Activated CD4-positive, alpha-beta T cell treated with anti-CD3 and anti-CD28 coated beads, Interleukin-2, amount 50 U/mL, for 16 hours (primary cell): ENCODE results near the gene DNMBP.
"Not testable (repeated sequence)": the region's sequence is repeated elsewhere in the genome, so short reads cannot be mapped to it uniquely, and the experiment has no call there.

Experiments used
- DNase-seq: peaks from one replicate; pipeline ENCODE4 v3.0.0-alpha.2; 2020

Gene DNMBP

DNA sequence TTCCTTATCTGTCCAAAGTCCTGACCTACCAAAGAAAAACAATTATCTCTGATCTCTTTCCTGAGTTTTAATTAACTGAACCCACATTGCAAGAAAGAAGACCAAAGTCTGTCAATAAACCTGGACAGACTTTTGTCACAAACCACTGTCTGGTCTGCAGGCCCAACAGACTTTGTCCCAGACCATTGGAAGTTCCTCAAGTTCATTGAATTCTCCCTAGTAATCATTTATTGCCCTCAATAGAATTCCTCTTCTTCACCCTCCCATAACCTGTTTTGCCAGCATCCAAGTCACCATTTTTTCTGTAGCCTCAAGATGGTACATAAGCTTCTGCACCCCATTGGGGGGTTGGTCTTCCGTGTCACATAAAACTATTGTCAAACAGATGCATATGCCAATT is 3.9 kb upstream of the DNMBP start:
- DNase-seq, result no peak

DNA sequence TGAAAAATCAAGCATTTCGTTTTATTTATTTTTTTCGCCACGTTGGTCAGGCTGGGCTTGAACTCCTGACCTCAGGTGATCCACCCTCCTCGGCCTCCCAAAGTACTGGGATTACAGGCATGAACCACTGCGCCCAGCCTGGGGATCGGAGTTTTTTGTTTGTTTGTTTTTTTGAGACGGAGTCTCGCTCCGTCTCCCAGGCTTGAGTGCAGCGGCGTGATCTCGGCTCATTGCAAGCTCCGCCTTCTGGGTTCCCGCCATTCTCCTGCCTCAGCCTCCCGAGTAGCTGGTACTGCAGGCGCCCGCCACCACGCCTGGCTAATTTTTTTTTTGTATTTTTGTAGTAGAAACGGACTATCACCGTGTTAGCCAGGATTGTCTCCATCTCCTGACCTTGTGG is 2.2 kb upstream of the DNMBP start:
- DNase-seq, result not testable (repeated sequence)

DNA sequence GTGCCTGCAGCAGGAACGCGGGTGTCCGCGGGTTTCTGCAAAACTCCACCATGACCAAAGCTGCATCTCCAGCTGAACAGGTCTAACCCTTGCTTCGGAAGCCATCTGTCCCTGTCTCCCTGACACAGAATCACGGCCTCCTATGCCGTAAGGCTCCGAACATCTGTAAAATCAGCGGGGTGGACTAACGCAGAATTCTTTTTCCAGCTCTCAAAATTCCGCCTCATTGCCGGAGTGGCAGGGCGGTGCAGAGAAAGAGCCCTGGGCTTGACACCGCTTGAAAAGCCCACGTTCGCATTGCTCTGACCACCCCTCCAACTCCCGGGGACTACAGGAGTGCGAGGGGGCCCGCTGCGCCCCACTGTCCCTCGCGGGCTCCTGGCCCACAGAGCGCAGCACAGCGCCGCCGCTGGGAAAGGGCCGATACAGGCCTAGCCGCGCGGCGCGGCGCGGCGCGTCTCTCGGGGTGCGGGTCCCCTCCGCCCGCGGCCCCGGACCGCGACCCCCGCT is 409 bp downstream of the DNMBP start:
- no peak for DNase-seq

DNA sequence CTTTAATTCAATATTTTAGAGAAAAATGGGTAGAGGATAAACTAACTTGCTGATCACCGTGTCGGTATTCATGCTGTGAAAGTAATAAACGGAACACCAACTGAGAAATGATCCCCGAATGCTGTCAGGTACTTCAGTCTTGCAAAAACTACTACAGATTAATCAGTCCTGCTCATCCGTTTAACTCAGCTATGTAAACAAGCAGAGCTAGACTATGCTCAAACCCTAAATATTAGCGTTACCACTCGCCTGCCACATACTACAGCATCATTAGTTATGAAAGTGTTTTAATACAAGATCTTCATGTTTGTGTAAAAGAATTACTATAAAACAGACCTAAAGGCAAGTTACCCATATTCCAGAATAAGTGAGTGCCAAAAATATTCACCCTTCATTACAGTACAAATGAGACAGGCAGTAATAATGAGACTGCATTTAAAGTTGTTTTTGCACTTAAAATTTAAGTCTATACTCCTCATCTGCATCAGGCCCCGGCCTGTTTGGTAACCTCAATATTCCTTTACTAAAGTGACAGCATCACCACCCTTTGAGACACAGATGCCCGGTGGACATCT is 952 bp downstream of the DNMBP start:
- no peak for DNase-seq

DNA sequence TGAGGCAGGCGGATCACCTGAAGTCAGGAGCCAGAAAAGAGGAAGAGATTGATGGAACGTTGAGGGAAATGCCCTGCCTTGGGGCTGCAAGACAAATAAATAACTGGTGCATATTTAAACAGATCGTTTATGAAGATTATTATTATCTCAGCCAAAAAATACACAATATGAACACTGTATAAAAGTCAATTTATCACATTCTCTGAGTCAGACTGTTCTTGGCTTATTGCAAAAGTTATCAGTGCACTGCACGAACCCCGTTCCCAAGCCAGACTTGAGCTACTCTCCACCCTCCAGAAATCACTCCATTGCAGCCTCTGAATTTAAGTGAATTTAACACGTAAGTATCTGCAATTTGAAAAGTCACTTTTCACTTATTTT is 1.6 kb downstream of the DNMBP start:
- DNase-seq, result no peak

DNA sequence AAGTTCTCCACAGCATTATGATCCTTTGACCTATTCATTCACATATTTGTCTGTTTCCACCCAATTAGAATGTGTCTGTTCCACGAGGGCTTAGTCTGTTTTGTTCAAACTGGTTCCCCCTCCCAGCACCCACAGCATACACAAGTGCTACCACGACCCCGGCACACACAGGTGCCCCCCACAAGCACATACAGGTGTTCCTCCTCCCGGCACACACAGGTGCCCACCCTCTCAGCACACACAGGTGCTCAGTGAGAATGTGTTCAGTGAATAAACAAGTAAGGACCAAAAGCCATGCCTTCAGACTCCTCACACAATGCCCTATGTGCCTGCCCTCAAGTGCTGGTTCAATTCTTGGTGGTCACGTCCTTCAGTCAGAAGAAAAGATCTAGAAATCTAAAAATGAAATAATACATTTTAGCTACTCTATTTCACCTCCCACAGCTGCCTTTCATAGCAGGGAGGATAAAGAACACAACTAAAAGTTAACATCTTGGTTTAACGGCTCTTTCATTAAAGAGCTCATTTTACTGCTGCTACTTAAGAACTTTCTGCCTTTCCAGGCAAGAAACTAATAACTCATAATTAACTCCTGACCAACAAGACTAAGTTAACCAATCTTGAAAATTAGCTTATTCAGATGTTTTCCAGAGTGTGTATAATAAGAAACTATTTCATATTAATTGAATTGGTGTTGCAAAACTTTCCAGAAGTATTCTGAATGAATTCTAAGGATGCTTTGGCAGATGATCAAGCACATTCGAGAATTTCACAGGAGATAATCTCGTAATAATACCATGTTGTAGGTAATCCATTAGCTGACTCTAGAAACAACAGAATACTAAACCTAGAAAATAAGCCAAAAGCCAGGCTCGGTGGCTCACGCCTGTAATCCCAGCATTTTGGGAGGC is 2.3 kb downstream of the DNMBP start:
- no peak for DNase-seq

DNA sequence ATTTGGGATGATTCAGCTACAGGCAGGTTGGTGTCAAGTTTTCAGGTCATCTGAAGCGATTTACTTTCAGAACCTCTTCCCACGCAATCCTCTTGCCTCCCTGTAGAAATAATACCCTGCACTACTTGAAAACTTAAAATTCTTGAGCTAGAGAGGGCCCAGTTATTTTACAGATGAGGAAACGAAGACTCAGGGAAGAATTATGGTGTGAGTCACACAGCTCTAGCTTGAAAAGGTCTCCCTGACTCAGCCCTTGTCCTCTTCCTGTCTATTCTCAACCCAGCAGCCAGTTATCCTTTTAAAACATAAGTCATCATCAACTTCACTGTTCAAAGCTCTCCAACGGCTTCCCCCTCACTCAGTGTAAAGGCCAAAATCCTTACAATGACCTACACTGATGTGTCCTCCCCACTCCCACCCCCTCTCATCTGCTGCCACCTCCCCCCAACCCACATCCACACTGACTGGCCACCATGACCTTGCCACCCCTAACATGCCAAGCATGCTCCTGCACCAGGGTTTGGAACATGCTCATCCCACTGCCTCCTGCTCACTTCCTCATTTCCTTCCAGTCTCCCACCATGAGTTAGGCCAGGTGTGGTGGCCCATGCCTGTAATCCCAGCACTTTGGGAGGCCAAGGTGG is 3.4 kb downstream of the DNMBP start:
- DNase-seq, result peak; percentile 43

DNA sequence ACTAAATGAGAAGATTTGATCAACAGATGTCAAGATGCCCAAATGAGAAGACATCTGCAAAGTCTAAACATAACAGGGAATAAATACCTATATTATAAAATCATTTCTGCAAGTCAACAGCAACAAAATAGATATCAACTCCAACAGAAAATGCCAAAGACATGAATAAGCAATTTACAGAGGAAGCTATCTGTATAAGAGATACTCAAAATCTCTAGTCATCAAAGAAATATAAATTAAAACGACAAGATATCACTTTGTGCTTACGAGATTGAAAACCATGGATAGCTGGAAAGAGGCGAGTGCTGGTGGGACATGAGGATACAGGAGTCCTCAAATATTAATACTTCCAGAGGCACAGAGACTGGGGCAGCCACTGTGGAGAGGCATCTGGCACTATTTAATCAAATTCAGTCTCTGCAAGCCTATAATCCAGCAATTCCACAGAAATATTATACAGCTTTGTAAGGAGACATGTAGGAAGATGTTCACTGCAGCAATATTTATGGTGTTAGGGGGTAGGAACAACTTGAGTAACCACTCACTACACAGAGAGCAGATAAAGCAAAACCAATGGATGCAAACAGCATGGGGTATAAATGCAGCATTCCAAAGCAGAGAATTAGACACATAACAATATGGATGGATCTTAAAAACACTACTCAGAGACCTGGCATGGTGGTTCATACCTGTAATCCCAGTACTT is 4.8 kb downstream of the DNMBP start:
- DNase-seq, result no peak

DNA sequence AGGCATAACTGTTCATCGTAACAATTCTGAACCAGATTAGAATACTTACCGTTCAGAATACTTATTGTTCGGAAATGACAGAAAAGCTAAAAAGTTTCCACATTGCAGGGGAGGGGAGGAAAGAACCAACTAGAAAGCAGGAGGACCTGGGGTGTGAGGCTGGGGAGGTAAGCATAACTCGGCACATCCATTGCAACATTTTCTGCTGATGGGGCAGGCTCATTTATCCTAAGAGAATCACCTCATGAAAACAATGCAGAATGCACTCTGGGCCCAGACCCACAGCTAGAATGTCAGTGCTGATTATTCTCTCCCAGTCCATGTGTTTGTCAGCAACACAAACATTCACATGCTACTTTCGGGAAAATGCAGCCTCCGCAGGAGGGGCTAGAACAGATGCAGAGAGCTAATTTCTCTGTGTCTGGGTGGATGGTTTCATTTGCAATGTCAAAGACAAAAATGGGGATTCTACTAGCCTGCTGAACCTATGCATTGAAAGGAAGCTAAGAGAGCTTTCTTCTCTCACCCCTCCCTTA is 9.6 kb downstream of the DNMBP start:
- no peak for DNase-seq

DNA sequence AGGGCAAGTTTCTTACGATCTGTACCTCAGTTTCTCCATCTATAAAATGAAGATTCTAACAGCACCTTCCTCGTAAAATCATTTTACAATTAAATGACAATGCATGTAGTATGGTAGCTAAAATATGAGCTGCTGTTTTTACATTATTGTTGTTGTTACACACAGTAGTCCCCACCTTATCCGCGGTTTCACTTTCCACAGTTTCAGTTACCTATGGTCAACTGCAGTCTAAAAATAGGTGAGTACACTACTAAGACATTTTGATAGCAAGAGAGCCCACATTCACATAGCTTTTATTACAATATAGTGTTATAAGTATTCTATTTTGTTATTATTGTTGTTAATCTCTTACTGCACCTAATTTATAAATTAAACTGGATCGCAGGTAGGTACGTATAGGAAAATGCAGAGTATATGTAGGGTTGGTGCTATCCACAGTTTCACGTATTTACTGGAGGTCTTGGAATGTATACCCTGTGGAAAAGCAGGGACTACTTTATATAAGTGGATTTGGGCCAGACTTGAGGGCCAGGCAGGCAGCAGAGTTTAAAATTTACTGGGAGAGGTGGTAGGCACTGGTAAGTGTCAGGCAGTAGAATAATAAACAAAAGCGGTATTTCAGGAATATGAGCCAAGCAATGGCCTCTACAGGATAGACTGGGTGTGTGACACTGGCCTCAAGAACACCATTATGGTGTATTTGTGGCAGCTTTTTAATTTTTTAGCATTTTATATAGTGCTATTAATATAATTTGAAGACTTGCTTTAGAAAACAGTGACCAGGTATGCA is 10.2 kb downstream of the DNMBP start:
- DNase-seq, result no peak

DNA sequence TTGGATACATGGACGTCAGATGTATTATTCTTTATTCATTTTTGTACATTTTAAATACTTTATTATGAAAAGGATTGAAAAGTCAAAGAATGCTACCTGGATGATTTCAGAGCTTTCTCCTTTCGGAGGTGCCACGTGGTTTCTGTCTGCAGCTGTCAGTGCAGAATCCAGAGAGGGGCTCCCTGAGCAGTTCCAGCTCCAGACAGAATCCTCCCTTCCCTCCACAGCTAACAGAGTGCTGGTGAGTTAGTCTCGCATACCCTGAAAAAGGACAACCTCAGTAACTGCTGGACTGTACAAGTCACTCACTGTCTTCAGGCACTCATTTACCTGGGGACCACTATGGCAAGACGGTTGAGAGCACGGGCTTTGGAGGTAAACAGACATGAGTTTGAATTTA is 10.9 kb downstream of the DNMBP start:
- DNase-seq, result no peak

DNA sequence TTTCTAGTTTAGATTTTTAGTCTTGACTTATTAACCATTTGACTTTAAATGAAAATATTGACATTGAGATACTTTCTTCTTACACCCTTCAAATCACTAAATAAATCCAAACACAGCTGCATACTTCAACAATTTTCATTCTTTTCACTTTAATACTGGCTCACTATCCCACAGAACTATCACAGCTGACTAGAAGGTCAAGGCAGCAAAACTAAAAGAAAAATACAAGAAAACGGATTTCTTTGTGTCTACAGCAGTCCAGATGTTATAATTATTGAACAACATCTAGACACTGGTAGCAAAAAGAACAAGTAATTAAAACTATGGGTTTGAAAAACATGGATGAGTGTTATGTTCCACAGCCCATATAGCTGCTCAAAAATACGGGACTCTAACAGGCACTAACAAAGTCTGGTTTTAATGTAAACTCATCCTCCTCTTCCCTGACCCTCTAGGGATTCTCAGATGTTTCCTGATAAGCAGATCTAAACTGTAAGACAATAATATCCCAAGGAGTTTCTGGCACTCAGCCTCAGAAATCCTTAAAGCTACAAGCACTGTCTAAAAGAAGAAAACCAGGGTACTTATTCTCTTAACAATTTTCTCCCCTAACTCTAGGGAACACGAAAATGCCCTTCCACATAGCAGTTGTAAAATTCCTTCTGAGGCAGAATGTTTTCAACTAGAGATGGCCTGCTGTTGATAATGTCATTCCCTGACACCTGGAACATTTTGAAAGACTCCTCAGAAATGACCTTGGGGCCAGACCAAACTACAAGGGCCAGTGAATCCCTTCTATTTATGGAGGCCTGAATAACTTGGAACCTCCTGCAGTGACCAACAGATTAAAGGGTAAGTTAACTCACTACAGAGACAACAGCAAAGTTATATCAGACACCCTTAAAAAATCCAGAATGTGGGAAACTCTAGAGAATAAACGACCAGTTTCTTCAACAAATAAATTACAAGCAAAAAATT is 12.8 kb downstream of the DNMBP start:
- DNase-seq, result no peak

DNA sequence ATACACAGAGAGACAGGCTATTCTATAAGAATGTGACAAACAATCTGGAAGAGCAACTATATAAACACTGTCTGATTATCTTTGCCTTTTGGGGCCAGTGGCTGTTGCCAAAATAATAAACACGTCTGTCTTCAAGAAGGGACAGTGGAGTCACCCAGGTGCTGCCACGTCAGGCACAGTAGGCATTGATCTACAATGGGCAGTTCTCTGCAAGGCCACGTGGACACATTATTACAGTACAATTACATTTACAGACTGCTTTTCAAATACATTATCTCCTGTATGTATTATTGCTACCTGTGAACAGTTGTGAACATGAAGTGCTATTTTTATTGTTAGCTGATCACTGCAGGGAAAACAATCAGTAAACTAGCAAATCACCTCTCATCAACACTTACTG is 14.0 kb downstream of the DNMBP start:
- no peak for DNase-seq

DNA sequence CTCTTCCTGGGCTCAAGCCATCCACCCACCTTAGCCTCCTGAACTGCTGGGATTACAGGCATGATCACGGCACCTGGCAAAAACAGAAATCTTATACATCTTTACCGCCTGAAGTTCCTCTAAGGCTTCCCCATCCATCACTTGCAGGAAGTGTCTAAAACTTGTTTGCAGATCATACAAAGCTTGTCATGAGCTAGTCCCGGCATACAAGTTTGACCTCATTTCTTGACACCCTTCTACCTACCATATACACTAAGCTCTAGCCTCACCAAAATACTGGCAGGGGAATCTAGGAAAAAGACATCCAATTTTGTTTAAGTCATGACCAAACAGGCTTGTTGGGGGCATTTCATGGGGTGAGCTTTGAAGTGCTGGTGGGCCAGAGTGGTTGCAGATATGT is 14.5 kb downstream of the DNMBP start:
- DNase-seq, result no peak

DNA sequence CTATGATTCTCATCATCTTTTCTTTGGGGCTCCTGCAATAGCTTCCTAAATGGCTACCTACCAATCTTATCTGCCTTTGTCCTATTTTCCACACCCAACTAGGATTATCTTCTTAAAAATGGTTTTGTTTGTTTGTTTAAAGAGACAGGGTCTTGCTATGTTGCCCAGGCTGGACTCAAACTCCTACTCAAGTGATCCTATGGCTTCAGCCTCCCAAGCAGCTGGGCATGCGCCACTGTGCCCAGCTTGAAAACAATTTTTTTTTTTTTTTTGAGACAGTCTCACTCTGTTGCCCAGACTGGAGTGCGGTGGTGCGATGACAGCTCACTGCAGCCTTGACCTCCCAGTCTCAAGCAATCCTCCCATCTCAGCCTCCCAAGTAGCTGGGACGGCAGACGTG is 14.9 kb downstream of the DNMBP start:
- no peak for DNase-seq

DNA sequence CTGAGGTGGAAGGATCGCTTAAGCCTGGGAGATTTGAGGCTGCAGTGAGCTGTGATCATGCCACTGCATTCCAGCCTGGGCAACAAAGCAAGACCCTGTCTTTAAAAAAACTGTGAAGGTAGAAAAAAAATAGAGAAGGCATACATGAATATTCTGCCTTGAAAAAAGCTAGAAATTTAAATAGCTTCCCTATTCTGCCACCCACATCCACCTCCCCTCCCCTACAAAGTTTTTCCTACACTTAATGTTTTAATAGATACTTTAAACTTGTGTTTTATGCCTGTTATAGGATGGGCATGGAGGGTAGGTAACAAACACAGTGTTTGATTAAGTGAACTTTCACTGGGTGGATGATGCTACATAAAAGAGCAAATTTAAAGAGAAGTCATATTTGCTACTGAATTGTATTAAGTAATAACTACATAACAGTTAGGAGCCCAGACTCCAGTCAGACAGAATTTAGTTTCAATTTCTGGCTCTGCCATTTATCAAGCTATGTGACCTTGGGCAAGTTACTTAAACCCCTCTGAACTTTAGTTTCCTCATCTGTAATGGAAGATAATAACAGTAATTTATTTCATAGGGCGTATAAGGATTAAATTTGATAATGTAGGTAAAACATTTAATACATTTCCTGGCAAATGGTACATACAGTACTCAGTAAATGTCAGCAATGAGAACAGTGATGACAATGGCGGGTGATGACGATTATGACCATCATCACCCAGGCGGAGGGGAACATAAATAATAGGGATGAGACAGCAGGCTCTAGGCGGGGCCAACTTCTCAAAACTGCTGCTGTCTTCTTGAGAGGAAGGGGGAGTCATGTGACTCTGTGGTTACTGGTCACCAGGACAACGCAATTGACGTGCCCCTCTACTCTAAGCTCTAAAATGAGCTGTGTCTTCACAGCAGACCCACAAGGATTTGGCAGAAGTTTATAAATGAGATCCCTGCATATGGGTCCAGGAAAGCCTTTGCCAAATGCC is 15.8 kb downstream of the DNMBP start:
- DNase-seq, result peak; percentile 42

DNA sequence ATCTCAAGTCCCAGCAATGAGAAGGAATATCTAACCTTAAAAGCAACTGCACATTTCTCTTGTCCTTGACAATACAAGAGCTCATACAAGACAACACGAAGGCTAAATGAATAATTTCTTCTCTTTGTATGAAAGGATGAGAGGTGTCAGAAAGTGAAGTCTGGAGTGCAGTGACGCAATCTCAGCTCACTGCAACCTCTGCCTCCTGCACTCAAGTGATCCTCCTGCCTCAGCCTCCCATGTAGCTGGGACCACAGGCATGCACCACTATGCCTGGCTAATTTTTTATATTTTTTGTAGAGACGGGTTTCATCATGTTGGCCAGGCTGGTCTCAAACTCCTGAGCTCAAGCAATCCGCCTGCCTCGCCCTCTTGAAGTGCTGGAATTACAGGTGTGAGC is 24.1 kb downstream of the DNMBP start:
- not testable (repeated sequence) for DNase-seq

DNA sequence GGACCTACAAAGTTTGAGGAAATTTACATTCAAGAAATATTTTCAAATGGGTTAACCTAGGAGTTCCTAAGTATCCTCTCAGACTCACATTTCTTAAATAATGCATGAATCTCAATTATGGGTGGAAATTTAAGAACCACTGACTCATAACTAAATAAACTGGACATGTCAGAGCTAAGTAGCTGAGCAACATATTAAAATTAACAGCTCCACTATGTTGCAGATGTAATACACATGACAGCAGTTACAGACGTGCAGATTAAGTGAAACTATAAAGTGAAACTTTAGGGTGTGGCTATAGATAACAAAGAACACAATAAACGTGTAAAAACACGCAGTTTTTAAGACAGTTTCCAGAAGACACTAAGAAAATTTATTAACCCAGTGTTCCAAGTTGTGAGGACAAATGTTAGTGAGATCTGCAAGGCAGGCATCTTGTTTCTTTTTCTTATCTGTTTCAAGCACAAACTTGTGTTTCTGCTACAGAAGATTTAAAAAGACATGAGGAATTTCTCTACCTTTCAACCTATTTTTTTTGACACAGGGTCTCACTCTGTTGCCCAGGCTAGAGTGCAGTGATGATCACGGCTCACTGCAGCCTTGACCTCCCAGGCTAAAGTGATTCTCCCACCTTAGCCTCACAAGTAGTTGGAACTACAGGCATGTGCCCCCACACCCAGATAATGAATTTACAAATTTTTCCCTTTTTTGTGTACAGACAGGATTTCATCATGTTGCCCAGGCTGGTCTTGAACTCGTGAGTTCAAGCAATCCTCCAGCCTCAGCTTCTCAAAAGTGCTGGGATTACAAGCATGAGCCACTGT is 25.3 kb downstream of the DNMBP start:
- no peak for DNase-seq
